Adrenal gland (tissue), 5 donors: ENCODE measurements around the gene KCNJ6.

Experiments used
- POLR2A ChIP-seq, 2 donors: fragments of 450-650 bp; IDR thresholded peaks; one replicate each; pipeline ENCODE4 v1.6.1; 2017; ENCODE audit warnings: antibody characterized with exemption in 2 of 2, mild to moderate bottlenecking in 2 of 2, moderate library complexity in 1 of 2
- TF ChIP-seq, protein P1 (sequence below), 6 experiments: fragments of 450-650 bp in 4 of 6; fragments of 200-600 bp in 2 of 6; sonication (generic) in 1 of 6; IDR thresholded peaks; 1 replicate in 5 of 6; 2 replicates in 1 of 6; pipeline versions ENCODE4 v1.5.1 to v1.8.0; 2016 to 2021; ENCODE audit warnings: antibody characterized with exemption in 6 of 6, mild to moderate bottlenecking in 2 of 6, moderate library complexity in 1 of 6
- donor health status: DM: no; HTN: no; CAD: no.

DNA sequence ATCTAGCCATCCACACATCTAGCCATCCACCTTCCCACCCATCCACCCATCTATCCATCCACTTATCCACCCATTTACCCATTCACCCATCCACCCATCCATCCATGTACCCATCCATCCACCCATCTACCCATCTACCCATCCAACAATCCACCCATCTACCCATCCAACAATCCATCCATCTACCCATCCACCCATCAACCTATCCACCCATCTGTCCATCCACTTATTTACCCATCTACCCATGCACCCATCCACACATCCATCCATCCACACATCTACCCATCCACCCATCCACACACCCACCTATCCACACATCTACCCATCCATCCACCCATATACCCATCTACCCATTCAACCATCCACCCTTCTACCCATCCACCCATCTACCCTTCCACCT is 311.3 kb downstream of the KCNJ6 start:
- TF ChIP-seq, protein P1, sequence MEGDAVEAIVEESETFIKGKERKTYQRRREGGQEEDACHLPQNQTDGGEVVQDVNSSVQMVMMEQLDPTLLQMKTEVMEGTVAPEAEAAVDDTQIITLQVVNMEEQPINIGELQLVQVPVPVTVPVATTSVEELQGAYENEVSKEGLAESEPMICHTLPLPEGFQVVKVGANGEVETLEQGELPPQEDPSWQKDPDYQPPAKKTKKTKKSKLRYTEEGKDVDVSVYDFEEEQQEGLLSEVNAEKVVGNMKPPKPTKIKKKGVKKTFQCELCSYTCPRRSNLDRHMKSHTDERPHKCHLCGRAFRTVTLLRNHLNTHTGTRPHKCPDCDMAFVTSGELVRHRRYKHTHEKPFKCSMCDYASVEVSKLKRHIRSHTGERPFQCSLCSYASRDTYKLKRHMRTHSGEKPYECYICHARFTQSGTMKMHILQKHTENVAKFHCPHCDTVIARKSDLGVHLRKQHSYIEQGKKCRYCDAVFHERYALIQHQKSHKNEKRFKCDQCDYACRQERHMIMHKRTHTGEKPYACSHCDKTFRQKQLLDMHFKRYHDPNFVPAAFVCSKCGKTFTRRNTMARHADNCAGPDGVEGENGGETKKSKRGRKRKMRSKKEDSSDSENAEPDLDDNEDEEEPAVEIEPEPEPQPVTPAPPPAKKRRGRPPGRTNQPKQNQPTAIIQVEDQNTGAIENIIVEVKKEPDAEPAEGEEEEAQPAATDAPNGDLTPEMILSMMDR (IDR thresholded peaks at IDR 0.05) = no peak
- TF ChIP-seq POLR2A (IDR thresholded peaks at IDR 0.05) = no peak
